IMR-90 (cell line): ENCODE measurements around the gene RPS19. TPM values are rescaled to one million over a fixed set of nuclear protein-coding genes. Genes with fewer than 3 reads are reported as not detected.

Experiments used
- ATAC-seq: fragments of 200-7000 bp; cut with Tn5 transposase; 2 replicates; pipeline ENCODE4 v1.9.1; 2020; ENCODE audit warnings: low read depth, mild to moderate bottlenecking, moderate library complexity
- BruUV-seq: library from RNA; stranded (reverse); fragments of 400-500 nt; replicated peaks from 2 replicates; lab custom pipeline; 2021; lab: Mats Ljungman, UMichigan
- CTCF ChIA-PET: fragments of 300-600 bp; formaldehyde crosslinking; extraction: SDS; loops from one replicate; lab custom pipeline; 2021; ENCODE audit warnings: antibody characterized with exemption; lab: Yijun Ruan, JAX
- POLR2A ChIA-PET: fragments of 300-600 bp; sonication (Branson Sonifier 250); formaldehyde crosslinking; loops from one replicate; lab custom pipeline; 2022; ENCODE audit warnings: antibody characterized with exemption; ENCODE audit not compliant: unreplicated experiment; lab: Charles Lee
- DNase-seq: peaks from one replicate; pipeline ENCODE4 v3.0.0; 2013
- H2AFZ ChIP-seq: replicated peaks from 2 replicates; pipeline ENCODE3; 2013; ENCODE audit warnings: low read length, mild to moderate bottlenecking; ENCODE audit not compliant: poor library complexity
- H2AK5ac ChIP-seq: 2 replicates; pipeline ENCODE4 v1.6.1; 2013; ENCODE audit warnings: low read depth, low read length, inconsistent platforms
- H2AK9ac ChIP-seq: replicated peaks from 2 replicates; pipeline ENCODE3; 2013; ENCODE audit warnings: mild to moderate bottlenecking, low read depth, low read length, moderate library complexity; ENCODE audit not compliant: poor library complexity
- H2BK120ac ChIP-seq: 2 replicates; pipeline ENCODE4 v1.6.1; 2013; ENCODE audit warnings: low read depth, low read length, inconsistent platforms
- H2BK15ac ChIP-seq: 3 replicates; pipeline ENCODE4 v1.6.1; 2013; ENCODE audit warnings: low read depth, low read length, inconsistent platforms
- H2BK20ac ChIP-seq: 2 replicates; pipeline ENCODE4 v1.6.1; 2013; ENCODE audit warnings: low read depth, mild to moderate bottlenecking, inconsistent platforms, low read length, moderate library complexity
- H2BK5ac ChIP-seq: 2 replicates; pipeline ENCODE4 v1.6.1; 2013; ENCODE audit warnings: mild to moderate bottlenecking, low read depth, low read length, inconsistent platforms; ENCODE audit not compliant: poor library complexity, severe bottlenecking
- H3K14ac ChIP-seq: replicated peaks from 2 replicates; pipeline ENCODE4 v1.6.1; 2013; ENCODE audit warnings: low read depth, low read length, inconsistent platforms
- H3K18ac ChIP-seq: 2 replicates; pipeline ENCODE4 v1.6.1; 2013; ENCODE audit warnings: low read depth, low read length, control low read depth
- H3K23ac ChIP-seq: 2 replicates; pipeline ENCODE4 v1.6.1; 2013; ENCODE audit warnings: low read depth, low read length, inconsistent platforms
- H3K27ac ChIP-seq: 2 replicates; pipeline ENCODE4 v1.5.1; 2013; ENCODE audit warnings: mild to moderate bottlenecking, control low read depth, low read length; ENCODE audit not compliant: insufficient read depth
- H3K27me3 ChIP-seq: 2 replicates; pipeline ENCODE4 v1.6.1; 2013; ENCODE audit warnings: low read length; ENCODE audit not compliant: control insufficient read depth, insufficient read depth
- H3K36me3 ChIP-seq: 2 replicates; pipeline ENCODE4 v1.6.1; 2013; ENCODE audit warnings: low read length, mixed read lengths; ENCODE audit not compliant: control insufficient read depth, insufficient read depth
- H3K4ac ChIP-seq: 2 replicates; pipeline ENCODE4 v1.6.1; 2013; ENCODE audit warnings: low read depth, low read length, inconsistent platforms
- H3K4me1 ChIP-seq: 2 replicates; pipeline ENCODE4 v1.6.1; 2013; ENCODE audit warnings: low read length, mixed read lengths; ENCODE audit not compliant: control insufficient read depth, insufficient read depth
- H3K4me2 ChIP-seq: 2 replicates; pipeline ENCODE4 v1.6.1; 2013; ENCODE audit warnings: low read depth, mild to moderate bottlenecking, control low read depth, low read length, moderate library complexity
- H3K4me3 ChIP-seq: 2 replicates; pipeline ENCODE4 v1.5.1; 2013; ENCODE audit warnings: low read depth, mild to moderate bottlenecking, control low read depth, low read length, moderate library complexity; ENCODE audit not compliant: insufficient read depth
- H3K56ac ChIP-seq: 2 replicates; pipeline ENCODE4 v1.6.1; 2013; ENCODE audit warnings: low read length, inconsistent platforms; ENCODE audit not compliant: insufficient read depth; ENCODE audit errors: extremely low read depth
- H3K79me1 ChIP-seq, 2 experiments: 2 replicates each; pipeline ENCODE4 v1.6.1; 2013; ENCODE audit warnings: low read length in 2 of 2, inconsistent platforms in 1 of 2, low read depth in 1 of 2
- H3K9ac ChIP-seq: 2 replicates; pipeline ENCODE4 v1.6.1; 2013; ENCODE audit warnings: low read depth, low read length, control low read depth
- H3K9me1 ChIP-seq: 2 replicates; pipeline ENCODE4 v1.6.1; 2013; ENCODE audit warnings: low read length, inconsistent platforms; ENCODE audit not compliant: insufficient read depth
- H3K9me3 ChIP-seq: 2 replicates; pipeline ENCODE4 v1.6.1; 2013; ENCODE audit warnings: low read length; ENCODE audit not compliant: control insufficient read depth, insufficient read depth
- H4K20me1 ChIP-seq: 2 replicates; pipeline ENCODE4 v1.6.1; 2013; ENCODE audit warnings: low read length, inconsistent platforms; ENCODE audit not compliant: insufficient read depth
- H4K5ac ChIP-seq: 2 replicates; pipeline ENCODE4 v1.6.1; 2013; ENCODE audit warnings: mild to moderate bottlenecking, low read depth, low read length, control low read depth
- H4K8ac ChIP-seq, 2 experiments: 2 replicates each; pipeline ENCODE4 v1.6.1; 2013; ENCODE audit warnings: low read depth in 2 of 2, low read length in 2 of 2, control low read depth in 1 of 2, inconsistent platforms in 1 of 2
- H4K91ac ChIP-seq: 2 replicates; pipeline ENCODE4 v1.6.1; 2013; ENCODE audit warnings: low read depth, low read length, inconsistent platforms; ENCODE audit not compliant: insufficient read depth
- CTCF ChIP-seq: conservative IDR thresholded peaks from 2 replicates; pipeline ENCODE4 v1.5.1; 2012; ENCODE audit warnings: mild to moderate bottlenecking, low read depth, low read length, improper control_type of control experiment
- FOS ChIP-seq: fragments of 150-350 bp; IDR thresholded peaks from 2 replicates; pipeline ENCODE4 v1.6.1; 2016; ENCODE audit warnings: low read depth, low read length
- MAZ ChIP-seq: IDR thresholded peaks from 2 replicates; pipeline ENCODE4 v1.6.1; 2012; ENCODE audit warnings: low read depth, mild to moderate bottlenecking, low read length, improper control_type of control experiment, moderate library complexity, borderline replicate concordance
- MXI1 ChIP-seq: IDR thresholded peaks from 2 replicates; pipeline ENCODE4 v1.6.1; 2012; ENCODE audit warnings: low read depth, mild to moderate bottlenecking, low read length, moderate library complexity, borderline replicate concordance
- NFE2L2 ChIP-seq: fragments of 150-350 bp; IDR thresholded peaks from 2 replicates; pipeline ENCODE4 v1.6.1; 2016; ENCODE audit warnings: low read depth, mild to moderate bottlenecking, low read length
- RFX5 ChIP-seq: IDR thresholded peaks from 2 replicates; pipeline ENCODE4 v1.8.0; 2012; ENCODE audit warnings: low read depth, mild to moderate bottlenecking, low read length, moderate library complexity
- WGBS, 2 experiments: methylation state at CpG; one replicate each; pipeline versions ENCODE4 v1.1.5 to v1.1.7; 2013; ENCODE audit warnings: missing lambda C conversion rate in 2 of 2; ENCODE audit not compliant: insufficient read length in 1 of 2; ENCODE audit errors: extremely low coverage in 2 of 2; 5-methylcytosine and 5-hydroxymethylcytosine counted together
- dilution Hi-C: fragments of 300-500 bp; cut with HindIII; formaldehyde crosslinking; loops from one replicate; pipeline ENCODE4 v1.14.3; 2018; ENCODE audit warnings: low sequenced_read_pairs; ENCODE audit not compliant: unreplicated experiment
- in situ Hi-C: fragments of 300-500 bp; cut with MboI; formaldehyde crosslinking; loops from 3 replicates; pipeline ENCODE4 v1.14.3; 2019; ENCODE audit warnings: low sequenced_read_pairs, inconsistent platforms, mixed read lengths
- intact Hi-C: fragments of 100-400 bp; cut with micrococcal nuclease; formaldehyde crosslinking; loops from 2 replicates; pipeline ENCODE4 v1.10.0; 2022
- polyA plus RNA-seq, 3 experiments: library from polyadenylated mRNA; depleted of rRNA; stranded (reverse); fragments of >200 nt; gene quantifications; 2 replicates each; pipeline ENCODE4 v1.2.3, GENCODE V29; 2012; ENCODE audit warnings: low replicate concordance in 1 of 3
- total RNA-seq: library from RNA; depleted of rRNA; stranded (reverse); fragments of >200 nt; gene quantifications from 2 replicates; pipeline ENCODE4 v1.2.3, GENCODE V29; 2012

RPS19 gene
- total and polyA plus RNA-seq, 2 of the 4 experiments (the other 2 are of a cell fraction): 230 to 3,988 TPM

GRCh38 chr19:41908724-41909464 is 48.8 kb downstream of the RPS19 start:
- Histone ChIP-seq H2AFZ (no peak overlapping the region), H2BK20ac (no peak overlapping the region), H3K9me3 (no peaks in the 10 kb centered on the region), H2AK5ac (no peak overlapping the region), H2BK120ac (no peak overlapping the region), H4K20me1 (peaks cover 27% of the 10 kb centered on the region), H3K9me1 (no peaks in the 10 kb centered on the region; the same call in 1 of the 2 replicates), H3K9ac (no peak overlapping the region), H4K91ac (no peak overlapping the region), H3K4me3 (no peak overlapping the region), H3K4me1 (no peaks in the 10 kb centered on the region), H2BK5ac (no peak overlapping the region), H2BK15ac (no peak overlapping the region), H3K14ac (no peak overlapping the region), H3K27ac (no peak overlapping the region), H3K27me3 (peaks cover 33% of the 10 kb centered on the region), H4K8ac (no peak overlapping the region), H3K4ac (no peak overlapping the region), H3K18ac (no peak overlapping the region), H3K23ac (no peak overlapping the region), H4K5ac (no peak overlapping the region), H3K56ac (no peak overlapping the region), H3K36me3 (peaks cover 31% of the 10 kb centered on the region), H3K79me1 (0 out of 4 replicates have a peak, but pooled peaks cover 0 to 3% of the 10 kb centered on the region in 2 experiments), H2AK9ac (peak overlapping the region; percentile 8), H3K4me2 (no peak overlapping the region)
- intact Hi-C loops: no loop called here
- no TSS peak for BruUV-seq
- POLR2A ChIA-PET: no interaction called here
- TF ChIP-seq FOS (no peak), NFE2L2 (no peak), MAZ (no peak), RFX5 (no peak), CTCF (no peak), MXI1 (no peak)
- 70% methylated on average over 3 of the region's 11 CpGs; no CpG with 5 or more reads in 1 of the 2 experiments for WGBS, 2 experiments
- dilution Hi-C loops: no loop called here
- DNase-seq: no peak
- ATAC-seq: no peak
- in situ Hi-C loops: no loop called here
- CTCF ChIA-PET: no interaction called here
